Measurements from ENCODE around the gene RPS6KA2.

The RPS6KA2 gene

DNA sequence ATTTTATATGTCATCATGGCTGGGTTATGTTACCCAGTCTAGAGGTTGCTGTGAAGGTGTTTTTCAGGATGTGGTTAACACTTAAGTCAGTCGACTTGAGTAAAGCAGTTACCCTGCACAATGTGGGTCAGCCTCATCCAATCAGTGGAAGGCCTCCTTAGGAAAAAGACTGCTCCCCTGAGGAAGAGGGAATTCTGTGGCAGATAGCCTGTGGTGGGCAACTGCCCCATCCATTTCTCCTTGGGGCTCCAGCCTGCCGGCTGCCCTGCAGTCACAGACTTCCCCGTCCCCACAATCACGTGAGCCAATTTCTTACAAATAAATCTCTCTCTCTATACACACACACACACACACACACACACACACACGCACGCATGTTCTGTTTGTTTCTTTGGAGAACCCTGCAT lies 209.8 kb downstream of the RPS6KA2 start:
- Histone ChIP-seq H3K27ac (ENCODE audit: low read depth, low read length) (no peak overlapping the region), H3K9ac (ENCODE audit: low read length in 5 of 5) (no peak overlapping the region), H3K27me3 (ENCODE audit: control insufficient read depth in 5 of 5, insufficient read depth in 4 of 5, low read length in 5 of 5) (no peaks in the 10 kb centered on the region), H3K4me3 (ENCODE audit: low read depth in 1 of 5, low read length in 5 of 5) (no peak overlapping the region), H3K9me3 (ENCODE audit: control insufficient read depth in 5 of 5, low read length in 5 of 5) (no peaks in the 10 kb centered on the region), H3K36me3 (ENCODE audit: control insufficient read depth in 5 of 5, insufficient read depth in 5 of 5, low read length in 5 of 5) (peaks cover 0 to 83% (median 39%) of the 10 kb centered on the region in 5 donors), H3K4me1 (ENCODE audit: control insufficient read depth in 5 of 5, insufficient read depth in 5 of 5, low read length in 5 of 5) (peaks cover 0 to 4% (median 0%) of the 10 kb centered on the region in 5 donors)

DNA sequence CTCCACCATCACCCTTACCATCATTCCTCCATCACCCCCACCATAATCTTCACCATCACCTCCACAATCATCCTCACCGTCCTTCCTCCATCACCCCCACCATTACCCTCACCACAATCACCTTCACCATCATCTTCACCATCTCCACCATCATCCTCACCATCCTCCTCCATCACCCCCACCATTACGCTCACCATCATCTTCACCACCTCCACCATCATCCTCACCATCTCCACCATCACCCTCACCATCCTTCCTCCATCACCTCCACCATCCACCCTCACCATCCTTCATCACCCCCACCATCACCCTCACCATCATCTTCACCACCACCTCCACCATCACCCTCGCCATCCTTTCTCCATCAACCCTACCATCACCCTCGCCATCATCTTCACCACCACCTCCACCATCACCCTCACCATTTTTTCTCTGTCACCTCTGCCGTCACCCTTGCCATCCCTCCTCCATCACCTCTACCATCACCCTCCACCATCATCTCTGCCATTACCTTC lies 211.2 kb downstream of the RPS6KA2 start:
- Histone ChIP-seq H3K9ac (ENCODE audit: low read length in 5 of 5) (no peak overlapping the region), H3K4me3 (ENCODE audit: low read depth in 1 of 5, low read length in 5 of 5) (no peak overlapping the region), H3K9me3 (ENCODE audit: control insufficient read depth in 5 of 5, low read length in 5 of 5) (no peaks in the 10 kb centered on the region), H3K27ac (ENCODE audit: low read depth, low read length) (no peak overlapping the region), H3K4me1 (ENCODE audit: control insufficient read depth in 5 of 5, insufficient read depth in 5 of 5, low read length in 5 of 5) (peaks cover 0 to 4% (median 0%) of the 10 kb centered on the region in 5 donors), H3K36me3 (ENCODE audit: control insufficient read depth in 5 of 5, insufficient read depth in 5 of 5, low read length in 5 of 5) (peaks cover 0 to 86% (median 41%) of the 10 kb centered on the region in 5 donors), H3K27me3 (ENCODE audit: control insufficient read depth in 5 of 5, insufficient read depth in 4 of 5, low read length in 5 of 5) (no peaks in the 10 kb centered on the region)

DNA sequence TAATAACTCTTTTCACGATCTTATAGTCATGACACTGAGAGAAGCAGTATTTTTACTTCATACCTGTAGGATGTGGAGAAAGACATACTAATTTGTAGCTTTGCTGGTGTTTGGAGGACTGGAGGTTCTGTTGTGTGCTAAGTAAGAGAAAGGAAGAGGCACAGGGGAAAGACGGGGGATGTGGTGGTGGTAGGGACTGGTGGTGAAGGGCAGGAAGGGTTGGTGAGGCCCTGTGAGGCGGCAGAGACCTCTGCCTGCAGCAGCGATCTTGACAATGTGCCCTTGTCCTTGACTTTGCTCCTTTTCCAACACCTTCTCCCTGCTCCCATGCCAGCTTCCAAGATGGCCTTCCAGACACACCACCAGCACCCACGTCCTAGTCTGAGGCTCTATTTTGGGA lies 211.7 kb downstream of the RPS6KA2 start:
- Histone ChIP-seq H3K9ac (ENCODE audit: low read length in 5 of 5) (no peak overlapping the region), H3K4me3 (ENCODE audit: low read depth in 1 of 5, low read length in 5 of 5) (no peak overlapping the region), H3K27me3 (ENCODE audit: control insufficient read depth in 5 of 5, insufficient read depth in 4 of 5, low read length in 5 of 5) (no peaks in the 10 kb centered on the region), H3K27ac (ENCODE audit: low read depth, low read length) (no peak overlapping the region), H3K36me3 (ENCODE audit: control insufficient read depth in 5 of 5, insufficient read depth in 5 of 5, low read length in 5 of 5) (peaks cover 0 to 80% (median 41%) of the 10 kb centered on the region in 5 donors), H3K9me3 (ENCODE audit: control insufficient read depth in 5 of 5, low read length in 5 of 5) (no peaks in the 10 kb centered on the region), H3K4me1 (ENCODE audit: control insufficient read depth in 5 of 5, insufficient read depth in 5 of 5, low read length in 5 of 5) (peaks cover 0 to 3% (median 0%) of the 10 kb centered on the region in 5 donors)

DNA sequence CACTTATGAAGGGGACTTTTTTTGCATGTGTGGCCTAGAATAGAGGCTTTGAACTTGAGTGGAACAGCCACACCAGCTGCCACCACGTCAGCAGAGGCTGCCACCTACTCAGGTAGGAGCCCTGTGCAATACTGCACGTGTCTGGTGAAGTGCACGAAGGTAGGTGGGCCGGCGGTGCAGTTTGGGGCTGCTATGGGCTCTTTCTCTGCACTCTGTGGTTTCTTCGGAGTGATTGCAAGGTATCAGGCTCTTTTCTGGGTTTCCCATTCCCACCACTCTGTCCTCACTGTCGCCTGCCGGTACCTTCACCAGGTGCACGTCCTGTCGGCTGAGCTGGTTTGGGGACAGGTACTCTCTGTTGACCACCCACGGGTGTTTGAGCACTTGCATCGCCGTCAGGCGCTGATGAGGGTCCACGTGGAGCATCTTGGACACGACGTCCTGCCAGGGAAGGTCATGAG lies 213.5 kb downstream of the RPS6KA2 start:
- no peak overlapping the region for H3K4me3 ChIP-seq (ENCODE audit: low read depth in 1 of 5, low read length in 5 of 5)
- no peaks in the 10 kb centered on the region for H3K4me1 ChIP-seq (ENCODE audit: control insufficient read depth in 5 of 5, insufficient read depth in 5 of 5, low read length in 5 of 5)
- no peak overlapping the region for H3K27ac ChIP-seq (ENCODE audit: low read depth, low read length)
- H3K27me3 ChIP-seq (ENCODE audit: control insufficient read depth in 5 of 5, insufficient read depth in 4 of 5, low read length in 5 of 5) = no peaks in the 10 kb centered on the region
- H3K9ac ChIP-seq (ENCODE audit: low read length in 5 of 5) = no peak overlapping the region
- H3K9me3 ChIP-seq (ENCODE audit: control insufficient read depth in 5 of 5, low read length in 5 of 5) = no peaks in the 10 kb centered on the region
- H3K36me3 ChIP-seq (ENCODE audit: control insufficient read depth in 5 of 5, insufficient read depth in 5 of 5, low read length in 5 of 5) = peaks cover 0 to 69% (median 32%) of the 10 kb centered on the region in 5 donors

DNA sequence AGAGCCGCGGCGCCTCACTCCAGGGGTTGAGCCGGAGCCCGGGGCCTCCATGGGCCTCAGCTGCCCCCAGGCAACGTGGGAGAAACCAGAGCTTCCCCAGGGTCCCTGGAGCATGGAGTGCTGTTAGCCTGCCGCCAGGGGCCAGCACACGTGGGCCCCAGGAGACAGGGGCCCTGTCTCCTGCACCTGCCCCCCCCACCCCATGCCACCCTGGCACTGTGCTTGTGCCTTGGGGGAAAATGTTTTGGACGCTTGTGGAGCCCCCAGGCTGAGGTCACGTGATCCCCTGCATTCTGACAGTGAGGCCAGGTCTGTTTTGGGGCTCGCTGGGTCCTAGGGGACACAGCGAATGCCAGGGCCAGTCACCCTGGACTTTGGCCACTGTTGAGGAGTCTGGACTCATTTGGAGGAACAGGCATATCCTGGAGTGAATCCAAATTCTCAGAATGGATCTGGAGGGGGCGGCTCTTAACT lies 214.1 kb downstream of the RPS6KA2 start:
- no peak overlapping the region for H3K4me3 ChIP-seq (ENCODE audit: low read depth in 1 of 5, low read length in 5 of 5)
- peaks cover 0 to 65% (median 28%) of the 10 kb centered on the region in 5 donors for H3K36me3 ChIP-seq (ENCODE audit: control insufficient read depth in 5 of 5, insufficient read depth in 5 of 5, low read length in 5 of 5)
- H3K4me1 ChIP-seq (ENCODE audit: control insufficient read depth in 5 of 5, insufficient read depth in 5 of 5, low read length in 5 of 5) = no peaks in the 10 kb centered on the region
- no peak overlapping the region for H3K27ac ChIP-seq (ENCODE audit: low read depth, low read length)
- H3K9me3 ChIP-seq (ENCODE audit: control insufficient read depth in 5 of 5, low read length in 5 of 5) = no peaks in the 10 kb centered on the region
- no peaks in the 10 kb centered on the region for H3K27me3 ChIP-seq (ENCODE audit: control insufficient read depth in 5 of 5, insufficient read depth in 4 of 5, low read length in 5 of 5)
- H3K9ac ChIP-seq (ENCODE audit: low read length in 5 of 5) = no peak overlapping the region

DNA sequence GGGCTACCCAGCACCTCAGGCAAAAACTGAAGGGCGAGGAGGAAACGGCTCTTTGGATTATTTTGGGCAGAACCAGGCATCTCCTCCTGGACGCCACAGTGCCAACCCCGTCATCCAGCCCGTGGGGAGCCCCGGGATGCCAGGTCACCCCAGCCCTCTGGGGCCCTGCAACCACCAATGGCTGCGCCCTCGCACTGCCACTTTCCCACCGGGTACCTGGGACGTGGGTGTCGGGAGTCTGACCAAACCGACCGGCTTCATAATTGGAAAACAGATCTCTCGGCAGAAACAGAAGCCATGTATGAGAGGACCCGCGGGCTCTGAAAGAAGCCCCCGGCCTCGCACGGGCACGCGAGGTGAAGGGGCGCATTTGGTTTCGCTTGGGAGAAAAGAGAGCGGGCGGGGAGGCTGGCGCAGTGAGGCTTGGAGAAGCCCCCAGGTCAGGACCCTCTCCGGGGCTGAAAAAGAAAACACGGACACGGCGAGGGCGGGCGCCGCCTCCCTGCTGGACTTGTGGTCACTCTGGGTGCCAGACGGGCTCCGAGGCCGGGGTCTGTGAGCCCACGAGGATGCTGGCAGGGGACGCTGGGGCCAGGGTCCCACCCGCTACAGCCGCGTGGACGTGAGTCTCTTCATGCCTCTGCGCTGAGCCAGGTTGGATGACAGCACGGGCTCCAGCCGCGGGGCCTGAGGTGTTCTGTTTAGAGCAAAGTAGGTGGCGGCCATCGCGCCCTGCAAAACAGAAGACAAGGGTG lies 214.7 kb downstream of the RPS6KA2 start:
- no peak overlapping the region for H3K9ac ChIP-seq (ENCODE audit: low read length in 5 of 5)
- H3K27ac ChIP-seq (ENCODE audit: low read depth, low read length) = no peak overlapping the region
- H3K4me3 ChIP-seq (ENCODE audit: low read depth in 1 of 5, low read length in 5 of 5) = no peak overlapping the region
- no peaks in the 10 kb centered on the region for H3K9me3 ChIP-seq (ENCODE audit: control insufficient read depth in 5 of 5, low read length in 5 of 5)
- H3K27me3 ChIP-seq (ENCODE audit: control insufficient read depth in 5 of 5, insufficient read depth in 4 of 5, low read length in 5 of 5) = peaks cover 0 to 3% (median 0%) of the 10 kb centered on the region in 5 donors
- H3K36me3 ChIP-seq (ENCODE audit: control insufficient read depth in 5 of 5, insufficient read depth in 5 of 5, low read length in 5 of 5) = peaks cover 0 to 61% (median 26%) of the 10 kb centered on the region in 5 donors
- no peaks in the 10 kb centered on the region for H3K4me1 ChIP-seq (ENCODE audit: control insufficient read depth in 5 of 5, insufficient read depth in 5 of 5, low read length in 5 of 5)

DNA sequence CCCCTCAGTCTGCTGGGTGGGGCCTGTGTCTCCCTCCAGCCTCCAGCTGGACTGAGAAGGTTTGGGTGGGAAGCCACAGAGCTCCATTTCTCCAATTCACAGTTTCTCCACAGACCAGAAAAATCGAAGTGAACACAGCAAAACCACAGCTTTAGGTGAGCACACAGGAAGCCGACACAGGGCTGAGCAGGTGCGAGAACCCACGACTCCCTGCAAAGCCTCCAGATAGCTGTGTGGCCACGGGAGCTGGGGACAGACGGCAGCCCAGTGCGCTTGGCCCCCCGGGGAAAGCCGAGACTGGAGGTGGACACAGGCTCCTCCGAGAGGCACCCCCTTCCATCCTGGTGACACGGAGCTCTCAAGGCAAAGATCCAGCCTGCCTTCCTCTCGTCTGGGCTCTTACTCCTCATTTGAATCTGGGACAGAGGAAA lies 215.3 kb downstream of the RPS6KA2 start:
- Histone ChIP-seq H3K27me3 (ENCODE audit: control insufficient read depth in 5 of 5, insufficient read depth in 4 of 5, low read length in 5 of 5) (peaks cover 0 to 6% (median 0%) of the 10 kb centered on the region in 5 donors), H3K4me1 (ENCODE audit: control insufficient read depth in 5 of 5, insufficient read depth in 5 of 5, low read length in 5 of 5) (no peaks in the 10 kb centered on the region), H3K36me3 (ENCODE audit: control insufficient read depth in 5 of 5, insufficient read depth in 5 of 5, low read length in 5 of 5) (peaks cover 0 to 56% (median 22%) of the 10 kb centered on the region in 5 donors), H3K9ac (ENCODE audit: low read length in 5 of 5) (no peak overlapping the region), H3K4me3 (ENCODE audit: low read depth in 1 of 5, low read length in 5 of 5) (no peak overlapping the region), H3K9me3 (ENCODE audit: control insufficient read depth in 5 of 5, low read length in 5 of 5) (no peaks in the 10 kb centered on the region), H3K27ac (ENCODE audit: low read depth, low read length) (no peak overlapping the region)

DNA sequence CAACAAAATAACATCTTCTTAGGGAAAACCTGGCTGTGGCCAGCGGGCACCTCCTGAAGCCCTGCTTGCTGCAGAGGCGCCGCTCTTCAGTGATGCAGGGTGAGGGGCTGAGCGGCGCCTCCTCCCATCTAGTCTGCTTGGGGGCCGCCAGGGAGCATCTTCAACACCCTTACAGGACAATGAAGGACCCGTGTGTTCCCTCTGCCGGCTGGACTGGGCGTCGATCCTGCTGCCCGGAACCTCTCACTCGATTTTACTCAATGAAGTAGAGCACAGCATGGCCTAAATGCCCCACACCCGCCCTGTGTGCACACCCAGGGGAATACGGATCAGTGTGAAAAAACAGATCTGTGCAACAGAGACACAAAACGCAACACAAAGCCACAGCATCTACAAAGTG lies 215.8 kb downstream of the RPS6KA2 start:
- Histone ChIP-seq H3K4me1 (ENCODE audit: control insufficient read depth in 5 of 5, insufficient read depth in 5 of 5, low read length in 5 of 5) (no peaks in the 10 kb centered on the region), H3K9ac (ENCODE audit: low read length in 5 of 5) (no peak overlapping the region), H3K4me3 (ENCODE audit: low read depth in 1 of 5, low read length in 5 of 5) (no peak overlapping the region), H3K27me3 (ENCODE audit: control insufficient read depth in 5 of 5, insufficient read depth in 4 of 5, low read length in 5 of 5) (peaks cover 0 to 9% (median 1%) of the 10 kb centered on the region in 5 donors), H3K36me3 (ENCODE audit: control insufficient read depth in 5 of 5, insufficient read depth in 5 of 5, low read length in 5 of 5) (peaks cover 0 to 52% (median 22%) of the 10 kb centered on the region in 5 donors), H3K9me3 (ENCODE audit: control insufficient read depth in 5 of 5, low read length in 5 of 5) (no peaks in the 10 kb centered on the region), H3K27ac (ENCODE audit: low read depth, low read length) (no peak overlapping the region)

DNA sequence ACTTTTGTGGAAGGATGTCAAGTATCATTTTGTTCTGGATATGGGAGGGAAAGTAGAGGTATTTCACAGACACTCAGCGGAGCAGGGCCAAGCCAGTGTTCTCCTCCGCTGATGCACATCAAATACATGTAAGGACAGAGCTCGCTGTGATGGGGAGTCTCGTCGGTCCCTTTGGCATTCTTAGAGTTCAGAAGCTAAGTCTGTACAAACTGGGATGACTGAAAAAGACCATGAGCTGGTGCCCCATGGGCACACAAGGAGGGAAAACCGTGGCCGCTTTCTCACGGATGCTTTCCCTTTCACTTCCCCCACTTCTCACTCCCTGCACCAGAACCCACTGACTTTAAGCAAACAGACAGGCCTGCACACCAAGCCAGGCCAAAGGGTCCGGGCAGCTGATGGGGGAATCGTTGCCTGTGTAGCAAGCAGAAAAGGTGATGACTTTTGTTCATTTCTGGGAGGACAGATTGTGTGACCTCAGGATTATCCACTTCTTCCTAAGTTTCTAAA lies 216.6 kb downstream of the RPS6KA2 start:
- Histone ChIP-seq H3K9ac (ENCODE audit: low read length in 5 of 5) (no peak overlapping the region), H3K27ac (ENCODE audit: low read depth, low read length) (no peak overlapping the region), H3K36me3 (ENCODE audit: control insufficient read depth in 5 of 5, insufficient read depth in 5 of 5, low read length in 5 of 5) (peaks cover 0 to 48% (median 22%) of the 10 kb centered on the region in 5 donors), H3K27me3 (ENCODE audit: control insufficient read depth in 5 of 5, insufficient read depth in 4 of 5, low read length in 5 of 5) (peaks cover 0 to 14% (median 3%) of the 10 kb centered on the region in 5 donors), H3K4me1 (ENCODE audit: control insufficient read depth in 5 of 5, insufficient read depth in 5 of 5, low read length in 5 of 5) (no peaks in the 10 kb centered on the region), H3K4me3 (ENCODE audit: low read depth in 1 of 5, low read length in 5 of 5) (no peak overlapping the region), H3K9me3 (ENCODE audit: control insufficient read depth in 5 of 5, low read length in 5 of 5) (no peaks in the 10 kb centered on the region)
